ENCODE measurements around the gene AQP5.

DNA sequence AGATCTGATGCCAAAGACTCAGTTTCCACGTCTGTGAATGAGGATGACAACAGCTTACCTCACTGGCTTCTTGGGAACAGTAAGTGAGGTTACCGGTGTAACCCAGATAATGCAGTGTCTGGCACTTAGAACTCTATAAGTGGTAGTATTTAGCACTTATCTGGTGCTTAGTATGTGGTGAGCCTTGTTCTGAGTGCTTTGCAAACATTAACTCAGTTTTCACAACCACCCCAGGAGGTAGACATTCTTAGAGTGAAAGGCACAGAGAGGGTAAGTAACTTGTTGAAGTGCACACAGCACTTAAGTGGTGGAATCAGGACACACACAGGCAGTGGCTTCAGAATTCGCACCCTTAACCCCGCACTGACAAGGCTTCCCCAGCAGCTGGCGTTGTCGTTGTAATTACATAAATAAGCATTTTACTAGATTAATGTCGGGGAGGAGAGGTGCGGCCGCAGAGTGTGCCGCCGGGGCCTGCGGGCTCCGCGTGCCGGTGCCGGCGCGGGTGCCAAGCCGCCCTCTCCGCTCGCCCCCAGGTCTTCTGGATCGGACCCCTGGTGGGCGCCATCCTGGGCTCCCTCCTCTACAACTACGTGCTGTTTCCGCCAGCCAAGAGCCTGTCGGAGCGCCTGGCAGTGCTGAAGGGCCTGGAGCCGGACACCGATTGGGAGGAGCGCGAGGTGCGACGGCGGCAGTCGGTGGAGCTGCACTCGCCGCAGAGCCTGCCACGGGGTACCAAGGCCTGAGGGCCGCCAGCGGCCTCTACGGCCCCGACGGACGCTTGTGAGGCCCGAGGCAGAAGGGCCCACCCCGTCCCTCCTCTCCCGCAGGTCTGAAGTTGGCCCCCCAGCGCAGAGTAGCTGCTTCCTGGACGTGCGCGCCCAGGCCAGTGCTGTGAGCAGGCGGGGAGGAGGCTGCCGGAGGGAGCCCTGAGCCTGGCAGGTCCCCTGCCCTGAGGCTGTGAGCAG lies 6.5 kb upstream of the AQP5 start:
- TF ChIP-seq CTCF (IDR thresholded peaks at IDR 0.05) = no peak
- TF ChIP-seq POLR2A (IDR thresholded peaks at IDR 0.05) = no peak
